ENCODE results near the gene KRT13. TPM values are rescaled to one million over a fixed set of nuclear protein-coding genes. Genes with fewer than 3 reads are reported as not detected.

The KRT13 gene
- total and polyA plus RNA-seq, 4 donors, result 0.13 to 3.7 (median 2.8) TPM; not detected in 1

GRCh38 chr17:41486809-41487530 lies 18.4 kb downstream of the KRT13 start:
- TF ChIP-seq RAD21 (IDR thresholded peaks at IDR 0.05), result peak in 1 of 2 donors; percentile 51
- TF ChIP-seq HNF4G (IDR thresholded peaks at IDR 0.05), result no peak
- TF ChIP-seq ZBTB33 (IDR thresholded peaks at IDR 0.05), result no peak
- TF ChIP-seq TAF1 (conservative IDR thresholded peaks at IDR 0.05), result no peak
- no peak for TF ChIP-seq ATF3 (IDR thresholded peaks at IDR 0.05)
- TF ChIP-seq REST (IDR thresholded peaks at IDR 0.05), result no peak
- TF ChIP-seq GABPA (IDR thresholded peaks at IDR 0.05 in 1 of 2, conservative IDR thresholded peaks at IDR 0.05 in 1 of 2), result no peak
- DNase-seq (ENCODE audit: low spot score), result peak; percentile 71
- H3K9me3 ChIP-seq (ENCODE audit: control insufficient read depth in 4 of 4, low read length in 3 of 4), result no peaks in the 10 kb centered on the region
- no peak overlapping the region for H3K4me3 ChIP-seq (ENCODE audit: low read depth in 1 of 3, low read length in 3 of 3)
- H3K27me3 ChIP-seq (ENCODE audit: control insufficient read depth in 4 of 4, insufficient read depth in 4 of 4, low read length in 3 of 4), result no peaks in the 10 kb centered on the region
- H3K27ac ChIP-seq (ENCODE audit: low read depth in 1 of 2, low read length in 2 of 2), result no peak overlapping the region
- H3K4me1 ChIP-seq (ENCODE audit: control insufficient read depth in 4 of 4, insufficient read depth in 4 of 4, low read length in 3 of 4), result no peaks in the 10 kb centered on the region
- H3K9ac ChIP-seq (ENCODE audit: low read depth in 1 of 2, low read length in 2 of 2), result no peak overlapping the region
- 61% methylated on average over 29 of the region's 29 CpGs for WGBS
- no peaks in the 10 kb centered on the region for H3K36me3 ChIP-seq (ENCODE audit: control insufficient read depth in 4 of 4, insufficient read depth in 3 of 4, low read depth in 1 of 4, low read length in 3 of 4)

GRCh38 chr17:41486316-41486715 lies 19.1 kb downstream of the KRT13 start:
- 89% methylated on average over 13 of the region's 13 CpGs for whole genome bisulfite sequencing
- Histone ChIP-seq H3K9ac (ENCODE audit: low read depth in 1 of 2, low read length in 2 of 2) (no peak overlapping the region), H3K9me3 (ENCODE audit: control insufficient read depth in 4 of 4, low read length in 3 of 4) (no peaks in the 10 kb centered on the region), H3K27ac (ENCODE audit: low read depth in 1 of 2, low read length in 2 of 2) (no peak overlapping the region), H3K27me3 (ENCODE audit: control insufficient read depth in 4 of 4, insufficient read depth in 4 of 4, low read length in 3 of 4) (no peaks in the 10 kb centered on the region), H3K4me3 (ENCODE audit: low read depth in 1 of 3, low read length in 3 of 3) (no peak overlapping the region), H3K4me1 (ENCODE audit: control insufficient read depth in 4 of 4, insufficient read depth in 4 of 4, low read length in 3 of 4) (no peaks in the 10 kb centered on the region), H3K36me3 (ENCODE audit: control insufficient read depth in 4 of 4, insufficient read depth in 3 of 4, low read depth in 1 of 4, low read length in 3 of 4) (no peaks in the 10 kb centered on the region)
- no peak for TF ChIP-seq RAD21 (IDR thresholded peaks at IDR 0.05)
- no peak for TF ChIP-seq HNF4G (IDR thresholded peaks at IDR 0.05)
- DNase-seq (ENCODE audit: low spot score), result no peak

- 82% methylated on average over 8 of the region's 8 CpGs for WGBS
- Histone ChIP-seq H3K4me3 (ENCODE audit: low read depth in 1 of 3, low read length in 3 of 3) (no peak overlapping the region), H3K4me1 (ENCODE audit: control insufficient read depth in 4 of 4, insufficient read depth in 4 of 4, low read length in 3 of 4) (no peaks in the 10 kb centered on the region), H3K27ac (ENCODE audit: low read depth in 1 of 2, low read length in 2 of 2) (no peak overlapping the region), H3K9me3 (ENCODE audit: control insufficient read depth in 4 of 4, low read length in 3 of 4) (no peaks in the 10 kb centered on the region), H3K36me3 (ENCODE audit: control insufficient read depth in 4 of 4, insufficient read depth in 3 of 4, low read depth in 1 of 4, low read length in 3 of 4) (no peaks in the 10 kb centered on the region), H3K27me3 (ENCODE audit: control insufficient read depth in 4 of 4, insufficient read depth in 4 of 4, low read length in 3 of 4) (no peaks in the 10 kb centered on the region), H3K9ac (ENCODE audit: low read depth in 1 of 2, low read length in 2 of 2) (no peak overlapping the region)
- no peak for DNase-seq (ENCODE audit: low spot score)
- TF ChIP-seq FOXA2 (IDR thresholded peaks at IDR 0.05), result no peak
- no peak for TF ChIP-seq CTCF (IDR thresholded peaks at IDR 0.05; ENCODE audit: low read depth, low read length, missing input control)
- TF ChIP-seq ATF3 (IDR thresholded peaks at IDR 0.05), result no peak
- no peak for TF ChIP-seq RXRA (IDR thresholded peaks at IDR 0.05)
- no peak for TF ChIP-seq YY1 (IDR thresholded peaks at IDR 0.05)
- TF ChIP-seq NR2F2 (IDR thresholded peaks at IDR 0.05), result no peak
- no peak for TF ChIP-seq TAF1 (conservative IDR thresholded peaks at IDR 0.05)
- TF ChIP-seq JUND (IDR thresholded peaks at IDR 0.05), result no peak
- TF ChIP-seq MAX (IDR thresholded peaks at IDR 0.05), result no peak
Measured at GRCh38 chr17:41484920-41485904, 20.2 kb downstream of the KRT13 start.
